HepG2 (cell line): ENCODE measurements around the gene PLLP. TPM values are rescaled to one million over a fixed set of nuclear protein-coding genes. Genes with fewer than 3 reads are reported as not detected.

ENCODE experiments used
- EP300 ChIP-seq, 3 experiments: sonication (generic) in 1 of 3; formaldehyde crosslinking in 1 of 3; IDR thresholded peaks; 2 replicates each; pipeline versions ENCODE4 v1.5.1 to v1.6.1; 2011 to 2020; ENCODE audit warnings: low read depth in 2 of 3, low read length in 2 of 3, borderline replicate concordance in 1 of 3, improper control_type of control experiment in 1 of 3, mild to moderate bottlenecking in 1 of 3, missing genetic modification reagents in 1 of 3, moderate library complexity in 1 of 3
- HNRNPLL ChIP-seq: fragments of 200-400 bp; formaldehyde crosslinking; IDR thresholded peaks from 2 replicates; pipeline ENCODE4 v1.6.1; 2017; ENCODE audit warnings: mild to moderate bottlenecking, low read depth, low read length; ENCODE audit not compliant: poor library complexity, severe bottlenecking
- KDM4B ChIP-seq: sonication (generic); formaldehyde crosslinking; IDR thresholded peaks from 2 replicates; pipeline ENCODE4 v1.4.0; 2020; ENCODE audit warnings: missing genetic modification reagents
- SNAPC2 ChIP-seq: sonication (generic); formaldehyde crosslinking; IDR thresholded peaks from 2 replicates; pipeline ENCODE4 v1.8.1; 2022; ENCODE audit warnings: mild to moderate bottlenecking, missing genetic modification reagents
- TBX3 ChIP-seq: fragments of 450-650 bp; IDR thresholded peaks from 2 replicates; pipeline ENCODE4 v1.6.1; 2017; ENCODE audit warnings: antibody characterized with exemption, mild to moderate bottlenecking, inconsistent platforms, borderline replicate concordance
- ZNF207 ChIP-seq: fragments of 450-650 bp; IDR thresholded peaks from 2 replicates; pipeline ENCODE4 v1.6.1; 2016; ENCODE audit warnings: antibody characterized with exemption, borderline replicate concordance
- ZNF3 ChIP-seq: IDR thresholded peaks from 2 replicates; pipeline ENCODE4 v1.7.0; 2017; ENCODE audit warnings: inconsistent platforms
- ZNF558 ChIP-seq: sonication (generic); formaldehyde crosslinking; IDR thresholded peaks from 2 replicates; pipeline ENCODE4 v1.9.0; 2022; ENCODE audit warnings: mild to moderate bottlenecking, missing genetic modification reagents, borderline replicate concordance
- ZNF674 ChIP-seq: sonication (generic); formaldehyde crosslinking; IDR thresholded peaks from 2 replicates; pipeline ENCODE4 v1.5.0; 2020; ENCODE audit warnings: low read depth, mild to moderate bottlenecking, missing genetic modification reagents
- ZNF772 ChIP-seq: sonication (generic); formaldehyde crosslinking; IDR thresholded peaks from 2 replicates; pipeline ENCODE4 v1.5.0; 2020; ENCODE audit warnings: mild to moderate bottlenecking, missing genetic modification reagents
- ZNF883 ChIP-seq: sonication (generic); formaldehyde crosslinking; IDR thresholded peaks from 2 replicates; pipeline ENCODE4 v1.5.1; 2020; ENCODE audit warnings: mild to moderate bottlenecking, missing genetic modification reagents; ENCODE audit errors: not compliant biosample characterization
- ZSCAN22 ChIP-seq: sonication (generic); formaldehyde crosslinking; IDR thresholded peaks from 2 replicates; pipeline ENCODE4 v1.4.0; 2020; ENCODE audit warnings: mild to moderate bottlenecking, missing genetic modification reagents
- polyA plus RNA-seq, 8 experiments: library from polyadenylated mRNA; depleted of rRNA in 3 of 8; stranded (reverse) in 7 of 8; unstranded in 1 of 8; fragments of >200 nt; fragmentation: Illumina TruSeq in 4 of 8; extraction: Trizol in 4 of 8; gene quantifications; 2 replicates each; pipeline versions ENCODE4 v1.2.1 to v1.2.3, GENCODE V29; 2011 to 2016; ENCODE audit warnings: low read depth in 4 of 8, missing spikeins in 1 of 8, mixed read lengths in 1 of 8; ENCODE audit not compliant: insufficient read depth in 1 of 8
- total RNA-seq, 5 experiments: library from RNA; depleted of rRNA; stranded (reverse); fragments of >200 nt; fragmentation: Illumina TruSeq; extraction: Trizol; gene quantifications; 2 replicates each; pipeline ENCODE4 v1.2.3, GENCODE V29; 2016; ENCODE audit warnings: low read depth in 1 of 5
- TF ChIP-seq, protein P1 (sequence below): sonication (generic); formaldehyde crosslinking; IDR thresholded peaks from 2 replicates; pipeline ENCODE4 v1.4.0; 2020; ENCODE audit warnings: missing genetic modification reagents
- TF ChIP-seq, protein P2 (sequence below): IDR thresholded peaks from 2 replicates; pipeline ENCODE4 v1.6.1; 2012; ENCODE audit warnings: low read depth, low read length, improper control_type of control experiment
- TF ChIP-seq, protein P3 (sequence below): sonication (generic); formaldehyde crosslinking; IDR thresholded peaks from 2 replicates; pipeline ENCODE4 v1.4.0; 2020; ENCODE audit warnings: missing genetic modification reagents
- TF ChIP-seq, protein P4 (sequence below): sonication (generic); formaldehyde crosslinking; IDR thresholded peaks from 2 replicates; pipeline ENCODE4 v1.5.0; 2020; ENCODE audit warnings: mild to moderate bottlenecking, missing genetic modification reagents
- TF ChIP-seq, protein P5 (sequence below): IDR thresholded peaks from 2 replicates; pipeline ENCODE4 v1.6.1; 2016; ENCODE audit warnings: missing compliant biosample characterization, missing genetic modification reagents, borderline replicate concordance

The PLLP gene
- total and polyA plus RNA-seq, 2 of the 13 experiments (the other 11 are each of a cell fraction or from before 2014, with no cell fraction given): 60.6 to 127 TPM

DNA sequence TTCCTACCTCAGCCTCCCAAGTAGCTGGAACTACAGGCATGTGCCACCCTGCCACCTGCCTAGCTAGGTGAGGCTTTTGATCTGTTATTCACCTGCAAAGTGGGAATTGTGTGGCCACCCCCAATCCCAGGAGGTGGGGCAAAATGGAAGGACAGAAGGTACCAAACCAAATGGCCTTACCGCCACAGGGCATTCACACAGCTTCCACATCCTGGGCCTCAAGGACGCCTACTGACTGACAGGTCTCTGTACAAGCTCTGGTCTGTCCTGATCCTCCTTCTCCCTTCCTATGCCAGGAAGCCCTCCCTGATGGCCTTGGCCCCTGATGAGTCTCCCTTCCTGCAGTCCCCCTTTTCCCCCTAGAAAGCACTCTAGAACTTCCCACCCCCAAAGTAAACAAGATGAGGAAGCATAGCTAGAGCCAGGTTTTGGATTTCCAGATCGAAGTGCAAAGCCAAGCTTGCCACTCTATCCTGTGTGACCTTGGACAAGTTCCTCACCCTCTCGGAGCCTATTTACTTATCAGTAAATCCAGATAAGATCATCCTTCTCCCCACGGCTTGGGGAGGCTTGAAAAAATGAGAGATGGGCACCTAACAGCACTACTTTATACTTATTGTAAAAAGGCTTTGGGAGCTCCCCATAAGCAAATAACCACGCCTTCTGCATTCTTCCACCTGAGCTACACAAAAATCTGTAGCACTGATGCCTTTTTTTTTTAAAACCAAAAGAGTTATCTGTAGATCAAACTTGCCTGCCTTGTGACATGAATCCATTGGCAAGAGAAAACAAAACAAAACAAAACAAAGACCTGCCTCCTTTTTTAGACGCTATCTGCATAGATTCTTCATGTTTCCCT, 4.5 kb downstream of the PLLP start (continued):
- TF ChIP-seq, protein P1, sequence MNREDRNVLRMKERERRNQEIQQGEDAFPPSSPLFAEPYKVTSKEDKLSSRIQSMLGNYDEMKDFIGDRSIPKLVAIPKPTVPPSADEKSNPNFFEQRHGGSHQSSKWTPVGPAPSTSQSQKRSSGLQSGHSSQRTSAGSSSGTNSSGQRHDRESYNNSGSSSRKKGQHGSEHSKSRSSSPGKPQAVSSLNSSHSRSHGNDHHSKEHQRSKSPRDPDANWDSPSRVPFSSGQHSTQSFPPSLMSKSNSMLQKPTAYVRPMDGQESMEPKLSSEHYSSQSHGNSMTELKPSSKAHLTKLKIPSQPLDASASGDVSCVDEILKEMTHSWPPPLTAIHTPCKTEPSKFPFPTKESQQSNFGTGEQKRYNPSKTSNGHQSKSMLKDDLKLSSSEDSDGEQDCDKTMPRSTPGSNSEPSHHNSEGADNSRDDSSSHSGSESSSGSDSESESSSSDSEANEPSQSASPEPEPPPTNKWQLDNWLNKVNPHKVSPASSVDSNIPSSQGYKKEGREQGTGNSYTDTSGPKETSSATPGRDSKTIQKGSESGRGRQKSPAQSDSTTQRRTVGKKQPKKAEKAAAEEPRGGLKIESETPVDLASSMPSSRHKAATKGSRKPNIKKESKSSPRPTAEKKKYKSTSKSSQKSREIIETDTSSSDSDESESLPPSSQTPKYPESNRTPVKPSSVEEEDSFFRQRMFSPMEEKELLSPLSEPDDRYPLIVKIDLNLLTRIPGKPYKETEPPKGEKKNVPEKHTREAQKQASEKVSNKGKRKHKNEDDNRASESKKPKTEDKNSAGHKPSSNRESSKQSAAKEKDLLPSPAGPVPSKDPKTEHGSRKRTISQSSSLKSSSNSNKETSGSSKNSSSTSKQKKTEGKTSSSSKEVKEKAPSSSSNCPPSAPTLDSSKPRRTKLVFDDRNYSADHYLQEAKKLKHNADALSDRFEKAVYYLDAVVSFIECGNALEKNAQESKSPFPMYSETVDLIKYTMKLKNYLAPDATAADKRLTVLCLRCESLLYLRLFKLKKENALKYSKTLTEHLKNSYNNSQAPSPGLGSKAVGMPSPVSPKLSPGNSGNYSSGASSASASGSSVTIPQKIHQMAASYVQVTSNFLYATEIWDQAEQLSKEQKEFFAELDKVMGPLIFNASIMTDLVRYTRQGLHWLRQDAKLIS (CRISPR knock-in tag): no peak; the same call in 1 of the 2 replicates
- TF ChIP-seq ZNF772 (CRISPR knock-in tag) (peak; percentile 87), KDM4B (0 out of 2 replicates have a peak, but pooled peaks have one; percentile 74), ZNF674 (CRISPR knock-in tag) (no peak), ZNF207 (no peak), ZNF3 (CRISPR knock-in tag) (peak; percentile 95), ZSCAN22 (CRISPR knock-in tag) (peak; percentile 70; the same call in 1 of the 2 replicates), HNRNPLL (no peak), EP300 (IDR thresholded peaks at IDR 0.05; ENCODE audit: low read depth in 2 of 2, low read length in 2 of 2) (peak; percentile 75 to 97; a peak in 3 of 4 replicates), EP300 (CRISPR knock-in tag; IDR thresholded peaks at IDR 0.05; ENCODE audit: borderline replicate concordance) (peak; percentile 99), ZNF883 (peak; percentile 83), SNAPC2 (CRISPR knock-in tag) (peak; percentile 82; the same call in 1 of the 2 replicates), ZNF558 (CRISPR knock-in tag) (no peak), TBX3 (peak; percentile 66; the same call in 1 of the 2 replicates)
- TF ChIP-seq, protein P2, sequence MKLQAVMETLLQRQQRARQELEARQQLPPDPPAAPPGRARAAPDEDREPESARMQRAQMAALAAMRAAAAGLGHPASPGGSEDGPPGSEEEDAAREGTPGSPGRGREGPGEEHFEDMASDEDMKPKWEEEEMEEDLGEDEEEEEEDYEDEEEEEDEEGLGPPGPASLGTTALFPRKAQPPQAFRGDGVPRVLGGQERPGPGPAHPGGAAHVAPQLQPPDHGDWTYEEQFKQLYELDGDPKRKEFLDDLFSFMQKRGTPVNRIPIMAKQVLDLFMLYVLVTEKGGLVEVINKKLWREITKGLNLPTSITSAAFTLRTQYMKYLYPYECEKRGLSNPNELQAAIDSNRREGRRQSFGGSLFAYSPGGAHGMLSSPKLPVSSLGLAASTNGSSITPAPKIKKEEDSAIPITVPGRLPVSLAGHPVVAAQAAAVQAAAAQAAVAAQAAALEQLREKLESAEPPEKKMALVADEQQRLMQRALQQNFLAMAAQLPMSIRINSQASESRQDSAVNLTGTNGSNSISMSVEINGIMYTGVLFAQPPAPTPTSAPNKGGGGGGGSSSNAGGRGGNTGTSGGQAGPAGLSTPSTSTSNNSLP: peak; percentile 91
- TF ChIP-seq, protein P3, sequence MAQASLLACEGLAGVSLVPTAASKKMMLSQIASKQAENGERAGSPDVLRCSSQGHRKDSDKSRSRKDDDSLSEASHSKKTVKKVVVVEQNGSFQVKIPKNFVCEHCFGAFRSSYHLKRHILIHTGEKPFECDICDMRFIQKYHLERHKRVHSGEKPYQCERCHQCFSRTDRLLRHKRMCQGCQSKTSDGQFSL (CRISPR knock-in tag): peak; percentile 73
- TF ChIP-seq, protein P4, sequence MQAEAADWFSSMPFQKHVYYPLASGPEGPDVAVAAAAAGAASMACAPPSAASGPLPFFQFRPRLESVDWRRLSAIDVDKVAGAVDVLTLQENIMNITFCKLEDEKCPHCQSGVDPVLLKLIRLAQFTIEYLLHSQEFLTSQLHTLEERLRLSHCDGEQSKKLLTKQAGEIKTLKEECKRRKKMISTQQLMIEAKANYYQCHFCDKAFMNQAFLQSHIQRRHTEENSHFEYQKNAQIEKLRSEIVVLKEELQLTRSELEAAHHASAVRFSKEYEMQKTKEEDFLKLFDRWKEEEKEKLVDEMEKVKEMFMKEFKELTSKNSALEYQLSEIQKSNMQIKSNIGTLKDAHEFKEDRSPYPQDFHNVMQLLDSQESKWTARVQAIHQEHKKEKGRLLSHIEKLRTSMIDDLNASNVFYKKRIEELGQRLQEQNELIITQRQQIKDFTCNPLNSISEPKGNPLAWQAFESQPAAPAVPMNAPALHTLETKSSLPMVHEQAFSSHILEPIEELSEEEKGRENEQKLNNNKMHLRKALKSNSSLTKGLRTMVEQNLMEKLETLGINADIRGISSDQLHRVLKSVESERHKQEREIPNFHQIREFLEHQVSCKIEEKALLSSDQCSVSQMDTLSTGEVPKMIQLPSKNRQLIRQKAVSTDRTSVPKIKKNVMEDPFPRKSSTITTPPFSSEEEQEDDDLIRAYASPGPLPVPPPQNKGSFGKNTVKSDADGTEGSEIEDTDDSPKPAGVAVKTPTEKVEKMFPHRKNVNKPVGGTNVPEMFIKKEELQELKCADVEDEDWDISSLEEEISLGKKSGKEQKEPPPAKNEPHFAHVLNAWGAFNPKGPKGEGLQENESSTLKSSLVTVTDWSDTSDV (CRISPR knock-in tag): peak; percentile 66; the same call in 1 of the 2 replicates
- TF ChIP-seq, protein P5, sequence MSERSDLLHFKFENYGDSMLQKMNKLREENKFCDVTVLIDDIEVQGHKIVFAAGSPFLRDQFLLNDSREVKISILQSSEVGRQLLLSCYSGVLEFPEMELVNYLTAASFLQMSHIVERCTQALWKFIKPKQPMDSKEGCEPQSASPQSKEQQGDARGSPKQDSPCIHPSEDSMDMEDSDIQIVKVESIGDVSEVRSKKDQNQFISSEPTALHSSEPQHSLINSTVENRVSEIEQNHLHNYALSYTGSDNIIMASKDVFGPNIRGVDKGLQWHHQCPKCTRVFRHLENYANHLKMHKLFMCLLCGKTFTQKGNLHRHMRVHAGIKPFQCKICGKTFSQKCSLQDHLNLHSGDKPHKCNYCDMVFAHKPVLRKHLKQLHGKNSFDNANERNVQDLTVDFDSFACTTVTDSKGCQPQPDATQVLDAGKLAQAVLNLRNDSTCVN (CRISPR knock-in tag): peak; percentile 100
